Stimulated activated CD4-positive, alpha-beta T cell treated with anti-CD3 and anti-CD28 coated beads, Interleukin-4, amount 100 ng/mL, for 48 hours (primary cell): ENCODE measurements around the gene OGG1.
"Not testable (repeated sequence)": the region's sequence is repeated elsewhere in the genome, so short reads cannot be mapped to it uniquely, and the experiment has no call there.

Experiments
- DNase-seq, 2 donors: peaks; one replicate each; pipeline ENCODE4 v3.0.0-alpha.2; 2020; ENCODE audit warnings: low read depth in 2 of 2

Gene OGG1

DNA sequence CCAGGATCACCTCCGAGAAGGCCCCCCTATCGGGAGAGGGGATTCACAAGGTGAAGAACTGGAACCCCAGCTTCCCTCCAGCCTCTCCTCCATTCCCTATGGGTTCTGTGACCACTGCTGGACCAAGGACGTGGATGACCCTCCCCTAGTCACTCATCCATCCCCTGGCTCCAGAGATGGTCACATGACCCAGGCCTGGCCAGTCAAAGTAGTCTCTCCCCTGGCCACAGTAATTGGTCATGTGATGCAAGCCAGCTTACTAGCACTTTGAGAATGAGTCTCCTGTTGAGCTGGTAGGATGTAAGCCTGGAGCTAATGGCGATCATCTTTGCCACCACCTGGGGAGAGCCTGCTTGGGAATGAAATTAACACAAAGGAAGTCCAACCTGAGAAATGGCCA is 16.1 kb downstream of the OGG1 start:
- DNase-seq = no peak

DNA sequence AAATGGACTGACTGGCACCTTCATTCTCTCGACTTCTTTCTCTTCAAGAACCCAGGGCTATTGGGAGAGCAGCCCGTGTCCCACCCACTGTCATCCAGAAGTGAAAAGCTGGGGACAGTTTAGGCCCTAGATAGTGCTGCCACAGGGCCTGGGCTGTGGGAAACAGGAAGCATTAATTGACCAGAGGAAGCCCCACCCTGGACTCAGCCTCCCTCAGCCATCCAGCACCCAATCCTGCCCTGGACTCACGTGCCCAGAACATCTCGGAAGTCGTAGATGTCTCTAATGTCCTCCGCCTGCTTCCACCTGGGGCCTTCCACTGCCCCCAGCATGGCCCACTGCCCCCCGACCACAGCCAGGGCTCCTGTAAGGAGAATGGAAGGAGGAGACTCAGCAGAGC is 17.7 kb downstream of the OGG1 start:
- DNase-seq = no peak

- no peak for DNase-seq
These were observed 18.5 kb downstream of the OGG1 start for GRCh38 chr3:9768141-9768775.

DNA sequence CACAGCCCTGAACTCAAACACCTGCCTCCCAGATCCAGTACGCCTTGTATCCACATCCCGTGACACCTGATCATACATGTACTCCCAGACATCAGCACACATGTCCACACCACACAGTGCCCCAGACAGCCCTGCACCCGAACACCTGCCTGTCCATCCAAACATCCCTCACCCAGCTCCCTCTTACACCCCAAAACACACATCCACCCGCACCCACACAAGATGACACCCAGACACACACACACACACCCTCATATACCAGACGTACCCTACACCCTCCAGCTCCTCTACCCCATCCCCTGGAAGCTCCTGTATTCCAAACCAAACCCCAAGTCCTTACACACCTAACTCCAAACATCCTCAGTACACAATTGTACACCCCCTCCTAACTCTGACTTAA is 19.3 kb downstream of the OGG1 start:
- no peak for DNase-seq

GRCh38 chr3:9769426-9770275 is 19.9 kb downstream of the OGG1 start, which contains the start of gene CAMK1:
Gene CAMK1, minus strand, starts transcription at chr3:9769947. Its CDS starts 2,198 bp downstream, at chr3:9767749.
- peak; percentile 68 to 72 for DNase-seq

GRCh38 chr3:9770276-9770812 is 20.6 kb downstream of the OGG1 start:
- DNase-seq = no peak

DNA sequence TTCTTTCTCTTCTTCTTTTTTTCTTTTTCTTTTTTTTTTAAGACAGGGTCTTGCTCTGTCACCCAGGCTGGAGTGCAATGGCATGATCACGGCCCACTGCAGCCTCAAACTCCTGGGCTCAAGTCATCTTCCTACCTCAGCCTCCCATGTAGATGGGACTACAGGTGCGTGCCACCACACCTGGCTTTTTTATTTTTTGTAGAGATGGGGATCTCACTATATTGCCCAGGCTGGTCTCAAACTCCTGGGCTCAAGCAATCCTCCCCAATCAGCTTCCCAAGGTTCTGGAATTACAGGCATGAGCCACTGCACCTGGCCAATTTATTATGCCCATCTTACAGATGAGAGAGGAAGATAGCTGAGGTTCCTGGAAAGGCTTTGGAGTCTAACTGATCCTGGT is 21.3 kb downstream of the OGG1 start:
- not testable (repeated sequence) for DNase-seq

GRCh38 chr3:9776896-9777693 is 27.3 kb downstream of the OGG1 start:
- no peak for DNase-seq

- no peak for DNase-seq
These were observed 27.9 kb downstream of the OGG1 start for GRCh38 chr3:9777694-9778021.

- DNase-seq = peak in 1 of 2 donors; percentile 71
These were observed 28.7 kb downstream of the OGG1 start for GRCh38 chr3:9778143-9779074.

DNA sequence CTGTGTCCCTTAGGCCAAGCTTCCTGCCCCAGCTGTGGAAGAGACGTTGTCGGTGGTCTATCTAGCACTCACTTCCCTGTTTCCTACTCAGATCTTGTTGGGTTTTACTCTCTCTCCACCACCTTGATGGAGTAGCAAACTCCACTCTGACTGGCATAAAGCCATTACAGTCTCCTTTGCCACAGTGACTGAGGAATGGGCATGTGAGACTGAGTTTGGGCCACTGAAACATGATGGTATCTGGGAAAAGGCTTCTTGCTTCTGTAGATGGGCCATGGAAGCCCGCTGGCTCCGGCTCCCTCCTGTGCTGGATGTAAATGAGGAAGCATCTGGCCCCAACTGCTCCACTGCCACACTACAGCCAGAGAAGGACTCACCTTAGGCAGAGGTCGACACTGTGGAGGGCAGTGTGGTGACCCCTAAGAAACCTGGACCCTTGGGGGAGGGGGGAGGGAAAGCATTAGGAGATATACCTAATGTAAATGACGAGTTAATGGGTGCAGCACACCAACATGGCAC is 29.4 kb downstream of the OGG1 start:
- DNase-seq = no peak

DNA sequence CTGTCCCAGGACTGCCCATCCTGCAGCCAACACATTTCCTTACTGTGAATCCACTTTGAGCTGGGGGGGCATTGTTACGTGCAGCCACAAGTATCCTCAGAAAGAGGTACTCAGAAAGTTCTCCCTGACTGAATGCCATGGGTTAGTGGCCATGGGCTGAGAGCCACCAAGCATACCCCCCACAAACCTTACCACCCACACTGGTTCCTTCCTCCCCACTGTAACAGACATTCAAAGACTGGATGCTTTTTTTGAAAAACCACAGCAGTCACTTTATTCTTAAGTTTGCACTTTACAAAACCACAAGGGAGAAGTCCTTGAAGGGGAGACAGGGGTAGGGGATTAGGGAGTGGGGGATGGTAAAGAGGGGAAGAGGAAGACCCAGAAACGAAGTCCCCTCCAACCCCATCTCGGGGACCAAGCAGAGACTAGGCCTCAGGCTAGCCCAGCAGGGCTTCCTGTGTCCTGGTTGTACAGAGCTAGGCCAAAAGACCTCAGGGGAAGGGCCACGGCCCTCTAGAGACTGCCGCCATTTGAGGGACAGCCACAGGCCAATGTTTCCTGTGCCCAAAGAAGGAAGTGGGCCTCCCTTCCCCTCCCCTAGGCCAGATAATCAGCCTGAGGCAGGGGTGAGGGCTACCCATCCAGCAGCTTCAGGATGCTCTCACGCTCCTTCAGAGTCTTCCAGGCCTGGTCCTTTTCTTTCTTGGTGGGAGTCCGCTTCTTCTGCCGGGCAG is 30.1 kb downstream of the OGG1 start:
- peak in 1 of 2 donors; percentile 18 for DNase-seq

GRCh38 chr3:9780458-9780812 is 30.7 kb downstream of the OGG1 start:
- no peak for DNase-seq

GRCh38 chr3:9780910-9781309 is 31.2 kb downstream of the OGG1 start:
- DNase-seq = no peak

DNA sequence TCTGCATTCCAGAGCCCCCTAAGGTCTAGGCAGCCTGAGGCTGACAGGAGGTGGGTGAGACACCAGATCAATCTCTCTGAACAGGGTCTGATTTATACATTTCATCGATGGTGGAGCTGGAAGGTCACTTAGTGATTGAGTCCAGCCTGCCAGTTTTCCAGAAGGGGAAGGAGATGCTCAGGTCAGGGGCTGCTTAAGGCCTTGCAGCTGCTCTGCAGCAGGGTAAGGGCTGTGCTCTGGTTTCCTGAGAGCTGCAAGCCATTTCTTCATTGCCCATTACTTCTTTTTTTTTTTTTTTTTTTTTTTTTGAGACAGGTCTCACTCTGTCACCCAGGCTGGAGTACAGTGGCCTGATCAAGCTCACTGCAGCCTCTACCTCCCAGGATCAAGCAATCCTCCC is 31.8 kb downstream of the OGG1 start:
- no peak for DNase-seq

- DNase-seq = no peak
These were observed 32.3 kb downstream of the OGG1 start for GRCh38 chr3:9781978-9782603.

DNA sequence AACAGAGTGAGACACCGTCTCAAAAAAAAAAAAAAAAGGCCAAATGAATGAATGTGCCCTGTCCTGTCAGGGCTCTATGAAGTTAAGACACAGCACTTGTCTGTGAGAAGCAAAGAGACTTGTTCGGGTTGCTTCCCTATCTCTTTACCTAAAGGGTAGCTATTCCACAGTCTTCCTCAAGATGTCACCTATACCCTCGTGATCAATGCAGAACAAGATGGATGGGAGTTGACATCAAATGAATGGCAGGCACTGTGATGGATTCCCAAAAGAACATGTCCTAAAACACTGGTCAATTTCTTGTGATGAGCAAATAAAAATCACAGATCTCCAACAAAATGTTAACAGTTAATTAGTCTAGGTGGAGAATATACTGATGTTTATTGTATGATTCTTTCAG is 33.0 kb downstream of the OGG1 start:
- no peak for DNase-seq

GRCh38 chr3:9783954-9784353 is 34.2 kb downstream of the OGG1 start:
- DNase-seq = no peak

- DNase-seq = no peak
These were observed 35.2 kb downstream of the OGG1 start for GRCh38 chr3:9784965-9785364.

GRCh38 chr3:9785602-9786001 is 35.9 kb downstream of the OGG1 start:
- DNase-seq = no peak
